IMR-90 (cell line): ENCODE results near the gene PSMG1.

ENCODE experiments used
- BHLHE40 ChIP-seq: fragments of 150-350 bp; IDR thresholded peaks from 2 replicates; pipeline ENCODE4 v1.6.1; 2016; ENCODE audit warnings: mild to moderate bottlenecking, low read depth, low read length
- CEBPB ChIP-seq: IDR thresholded peaks from 2 replicates; pipeline ENCODE4 v1.6.1; 2012; ENCODE audit warnings: low read depth, low read length, improper control_type of control experiment
- CHD1 ChIP-seq: IDR thresholded peaks from 2 replicates; pipeline ENCODE4 v1.6.1; 2012; ENCODE audit warnings: low read depth, low read length, improper control_type of control experiment
- MAFK ChIP-seq: IDR thresholded peaks from 2 replicates; pipeline ENCODE4 v1.6.1; 2012; ENCODE audit warnings: low read depth, low read length, improper control_type of control experiment
- MAZ ChIP-seq: IDR thresholded peaks from 2 replicates; pipeline ENCODE4 v1.6.1; 2012; ENCODE audit warnings: low read depth, mild to moderate bottlenecking, low read length, improper control_type of control experiment, moderate library complexity, borderline replicate concordance
- MXI1 ChIP-seq: IDR thresholded peaks from 2 replicates; pipeline ENCODE4 v1.6.1; 2012; ENCODE audit warnings: low read depth, mild to moderate bottlenecking, low read length, moderate library complexity, borderline replicate concordance
- POLR2A ChIP-seq: IDR thresholded peaks from 2 replicates; pipeline ENCODE4 v1.6.1; 2012; ENCODE audit warnings: mild to moderate bottlenecking, low read depth, low read length
- RAD21 ChIP-seq: IDR thresholded peaks from 2 replicates; pipeline ENCODE4 v1.6.1; 2012; ENCODE audit warnings: low read length, improper control_type of control experiment
- RCOR1 ChIP-seq: IDR thresholded peaks from 2 replicates; pipeline ENCODE4 v1.6.1; 2012; ENCODE audit warnings: mild to moderate bottlenecking, low read length, improper control_type of control experiment; ENCODE audit not compliant: insufficient replicate concordance
- RFX5 ChIP-seq: IDR thresholded peaks from 2 replicates; pipeline ENCODE4 v1.8.0; 2012; ENCODE audit warnings: low read depth, mild to moderate bottlenecking, low read length, moderate library complexity
- SMC3 ChIP-seq: fragments of 150-350 bp; IDR thresholded peaks from 2 replicates; pipeline ENCODE4 v1.6.1; 2016; ENCODE audit warnings: low read depth, mild to moderate bottlenecking, antibody characterized with exemption, low read length, moderate library complexity
- TF ChIP-seq, protein P1 (sequence below): conservative IDR thresholded peaks from 2 replicates; pipeline ENCODE4 v1.5.1; 2012; ENCODE audit warnings: mild to moderate bottlenecking, low read depth, low read length, improper control_type of control experiment
- TF ChIP-seq, protein P2 (sequence below): fragments of 150-350 bp; IDR thresholded peaks from 2 replicates; pipeline ENCODE4 v1.6.1; 2017; ENCODE audit warnings: mild to moderate bottlenecking, antibody characterized with exemption, low read length, low read depth

DNA sequence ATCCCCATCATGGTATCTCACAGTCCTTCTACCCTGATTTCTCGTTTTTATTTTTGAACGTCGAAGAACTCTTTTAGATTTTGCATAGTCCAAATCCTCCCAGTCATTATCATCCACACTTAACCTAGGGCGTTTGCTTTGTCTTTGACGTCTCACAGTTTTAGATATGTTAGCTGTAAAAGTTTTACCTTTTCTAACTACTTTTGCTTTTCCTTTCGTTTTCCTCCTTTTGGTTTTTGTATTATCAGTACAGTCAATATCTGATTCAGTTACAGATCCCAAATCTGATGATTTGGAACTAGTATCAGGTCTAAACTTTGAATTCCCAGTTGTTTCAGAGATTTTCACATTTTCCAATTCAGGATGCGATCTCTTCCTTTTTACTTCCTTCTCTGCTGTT is 13.1 kb upstream of the PSMG1 start:
- TF ChIP-seq, protein P1, sequence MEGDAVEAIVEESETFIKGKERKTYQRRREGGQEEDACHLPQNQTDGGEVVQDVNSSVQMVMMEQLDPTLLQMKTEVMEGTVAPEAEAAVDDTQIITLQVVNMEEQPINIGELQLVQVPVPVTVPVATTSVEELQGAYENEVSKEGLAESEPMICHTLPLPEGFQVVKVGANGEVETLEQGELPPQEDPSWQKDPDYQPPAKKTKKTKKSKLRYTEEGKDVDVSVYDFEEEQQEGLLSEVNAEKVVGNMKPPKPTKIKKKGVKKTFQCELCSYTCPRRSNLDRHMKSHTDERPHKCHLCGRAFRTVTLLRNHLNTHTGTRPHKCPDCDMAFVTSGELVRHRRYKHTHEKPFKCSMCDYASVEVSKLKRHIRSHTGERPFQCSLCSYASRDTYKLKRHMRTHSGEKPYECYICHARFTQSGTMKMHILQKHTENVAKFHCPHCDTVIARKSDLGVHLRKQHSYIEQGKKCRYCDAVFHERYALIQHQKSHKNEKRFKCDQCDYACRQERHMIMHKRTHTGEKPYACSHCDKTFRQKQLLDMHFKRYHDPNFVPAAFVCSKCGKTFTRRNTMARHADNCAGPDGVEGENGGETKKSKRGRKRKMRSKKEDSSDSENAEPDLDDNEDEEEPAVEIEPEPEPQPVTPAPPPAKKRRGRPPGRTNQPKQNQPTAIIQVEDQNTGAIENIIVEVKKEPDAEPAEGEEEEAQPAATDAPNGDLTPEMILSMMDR: no peak
- no peak for TF ChIP-seq MXI1
- TF ChIP-seq, protein P2, sequence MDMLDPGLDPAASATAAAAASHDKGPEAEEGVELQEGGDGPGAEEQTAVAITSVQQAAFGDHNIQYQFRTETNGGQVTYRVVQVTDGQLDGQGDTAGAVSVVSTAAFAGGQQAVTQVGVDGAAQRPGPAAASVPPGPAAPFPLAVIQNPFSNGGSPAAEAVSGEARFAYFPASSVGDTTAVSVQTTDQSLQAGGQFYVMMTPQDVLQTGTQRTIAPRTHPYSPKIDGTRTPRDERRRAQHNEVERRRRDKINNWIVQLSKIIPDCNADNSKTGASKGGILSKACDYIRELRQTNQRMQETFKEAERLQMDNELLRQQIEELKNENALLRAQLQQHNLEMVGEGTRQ: no peak
- no peak for TF ChIP-seq SMC3
- TF ChIP-seq BHLHE40: no peak
- no peak for TF ChIP-seq RCOR1
- TF ChIP-seq POLR2A: no peak
- no peak for TF ChIP-seq MAFK
- TF ChIP-seq RFX5: no peak
- TF ChIP-seq MAZ: no peak
- no peak for TF ChIP-seq RAD21
- no peak for TF ChIP-seq CEBPB
- no peak for TF ChIP-seq CHD1
